HCT116 (cell line): ENCODE results near the gene UFD1.

Experiments used
- CEBPB ChIP-seq: IDR thresholded peaks from 2 replicates; pipeline ENCODE4 v1.6.1; 2012; ENCODE audit warnings: low read depth
- EZH2 ChIP-seq: fragments of 200-600 bp; sonication (generic); IDR thresholded peaks from 2 replicates; pipeline ENCODE4 v1.6.1; 2017; ENCODE audit warnings: antibody characterized with exemption, mixed run types
- EZH2phosphoT487 ChIP-seq: fragments of 200-600 bp; IDR thresholded peaks from 2 replicates; pipeline ENCODE4 v1.6.1; 2018; ENCODE audit warnings: antibody characterized with exemption, borderline replicate concordance
- JUND ChIP-seq: IDR thresholded peaks from 2 replicates; pipeline ENCODE4 v1.6.1; 2012
- POLR2A ChIP-seq: IDR thresholded peaks from 2 replicates; pipeline ENCODE4 v1.7.0; 2011; ENCODE audit warnings: borderline replicate concordance; ENCODE audit not compliant: insufficient read depth, insufficient read length; ENCODE audit errors: extremely low read depth
- POLR2AphosphoS5 ChIP-seq: IDR thresholded peaks from 2 replicates; pipeline ENCODE4 v1.6.1; 2011; ENCODE audit warnings: mild to moderate bottlenecking, low read depth, low read length, moderate library complexity
- RAD21 ChIP-seq: IDR thresholded peaks from 2 replicates; pipeline ENCODE4 v1.6.1; 2012; ENCODE audit warnings: low read depth, mild to moderate bottlenecking
- SIN3A ChIP-seq: IDR thresholded peaks from 2 replicates; pipeline ENCODE4 v1.6.1; 2012; ENCODE audit warnings: low read depth
- SRF ChIP-seq: IDR thresholded peaks from 2 replicates; pipeline ENCODE4 v1.6.1; 2012; ENCODE audit warnings: low read depth
- YY1 ChIP-seq: IDR thresholded peaks from 2 replicates; pipeline ENCODE4 v1.6.1; 2011; ENCODE audit warnings: low read length, low read depth, moderate library complexity, mild to moderate bottlenecking; ENCODE audit not compliant: insufficient replicate concordance; ENCODE audit errors: extremely low read depth
- ZNF274 ChIP-seq: fragments of 200-500 bp; sonication (Bioruptor generic); IDR thresholded peaks from 2 replicates; pipeline ENCODE4 v1.6.1; 2014; ENCODE audit warnings: mild to moderate bottlenecking, low read depth, low read length, inconsistent platforms
- TF ChIP-seq, protein P1 (sequence below), 3 experiments: fragments of 200-600 bp in 1 of 3; sonication (generic) in 1 of 3; IDR thresholded peaks in 2 of 3; conservative IDR thresholded peaks in 1 of 3; 2 replicates each; pipeline ENCODE4 v1.5.1; 2012 to 2017; ENCODE audit warnings: low read depth in 2 of 3, low read length in 2 of 3, antibody characterized with exemption in 1 of 3, borderline replicate concordance in 1 of 3, control low read depth in 1 of 3, mild to moderate bottlenecking in 1 of 3, mixed read lengths in 1 of 3, mixed run types in 1 of 3, moderate library complexity in 1 of 3; ENCODE audit not compliant: insufficient read depth in 1 of 3
- TF ChIP-seq, protein P2 (sequence below): IDR thresholded peaks from 2 replicates; pipeline ENCODE4 v1.6.1; 2012

DNA sequence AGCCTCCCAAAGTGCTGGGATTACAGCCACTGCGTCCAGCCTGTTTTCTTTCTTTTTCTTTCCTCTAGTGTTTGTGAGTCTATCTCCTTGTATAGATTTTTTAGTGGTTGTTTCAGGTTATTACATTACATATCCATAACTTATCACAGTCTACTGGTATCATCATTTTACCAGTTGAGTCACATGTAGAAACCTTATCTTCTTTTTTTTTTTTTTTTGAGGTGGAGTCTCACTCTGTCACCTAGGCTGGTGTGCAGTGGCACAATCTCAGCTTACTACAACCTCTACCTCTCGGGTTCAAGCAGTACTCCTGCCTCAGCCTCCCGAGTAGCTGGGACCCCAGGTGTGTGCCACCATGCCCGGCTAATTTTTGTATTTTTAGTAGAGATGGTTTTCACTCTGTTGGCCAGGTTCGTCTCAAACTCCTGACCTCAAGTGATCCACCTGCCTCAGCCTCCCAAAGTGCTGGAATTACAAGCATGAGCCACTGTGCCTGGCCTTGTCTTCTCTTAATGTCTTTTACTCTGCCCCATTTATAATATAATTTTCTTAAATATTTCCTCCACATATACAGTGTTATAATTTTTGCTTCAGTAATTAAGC is 11.7 kb upstream of the UFD1 start:
- TF ChIP-seq, protein P1, sequence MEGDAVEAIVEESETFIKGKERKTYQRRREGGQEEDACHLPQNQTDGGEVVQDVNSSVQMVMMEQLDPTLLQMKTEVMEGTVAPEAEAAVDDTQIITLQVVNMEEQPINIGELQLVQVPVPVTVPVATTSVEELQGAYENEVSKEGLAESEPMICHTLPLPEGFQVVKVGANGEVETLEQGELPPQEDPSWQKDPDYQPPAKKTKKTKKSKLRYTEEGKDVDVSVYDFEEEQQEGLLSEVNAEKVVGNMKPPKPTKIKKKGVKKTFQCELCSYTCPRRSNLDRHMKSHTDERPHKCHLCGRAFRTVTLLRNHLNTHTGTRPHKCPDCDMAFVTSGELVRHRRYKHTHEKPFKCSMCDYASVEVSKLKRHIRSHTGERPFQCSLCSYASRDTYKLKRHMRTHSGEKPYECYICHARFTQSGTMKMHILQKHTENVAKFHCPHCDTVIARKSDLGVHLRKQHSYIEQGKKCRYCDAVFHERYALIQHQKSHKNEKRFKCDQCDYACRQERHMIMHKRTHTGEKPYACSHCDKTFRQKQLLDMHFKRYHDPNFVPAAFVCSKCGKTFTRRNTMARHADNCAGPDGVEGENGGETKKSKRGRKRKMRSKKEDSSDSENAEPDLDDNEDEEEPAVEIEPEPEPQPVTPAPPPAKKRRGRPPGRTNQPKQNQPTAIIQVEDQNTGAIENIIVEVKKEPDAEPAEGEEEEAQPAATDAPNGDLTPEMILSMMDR (IDR thresholded peaks at IDR 0.05 in 2 of 3, conservative IDR thresholded peaks at IDR 0.05 in 1 of 3; ENCODE audit: borderline replicate concordance in 1 of 3, insufficient read depth in 1 of 3, low read depth in 2 of 3, low read length in 2 of 3), result no peak
- no peak for TF ChIP-seq ZNF274
- no peak for TF ChIP-seq EZH2
- no peak for TF ChIP-seq SIN3A
- TF ChIP-seq CEBPB, result no peak
- no peak for TF ChIP-seq POLR2A
- TF ChIP-seq YY1, result no peak
- TF ChIP-seq, protein P2, sequence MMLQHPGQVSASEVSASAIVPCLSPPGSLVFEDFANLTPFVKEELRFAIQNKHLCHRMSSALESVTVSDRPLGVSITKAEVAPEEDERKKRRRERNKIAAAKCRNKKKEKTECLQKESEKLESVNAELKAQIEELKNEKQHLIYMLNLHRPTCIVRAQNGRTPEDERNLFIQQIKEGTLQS, result no peak
- no peak for TF ChIP-seq EZH2phosphoT487
- TF ChIP-seq POLR2AphosphoS5, result no peak
- no peak for TF ChIP-seq RAD21
- no peak for TF ChIP-seq SRF
- TF ChIP-seq JUND, result no peak
